HG03565 (cell line): Measurements from ENCODE around the gene OPA1.

ENCODE experiments used
- ATAC-seq: cut with Tn5 transposase; IDR thresholded peaks from one replicate; pipeline ENCODE4 v1.9.1; 2021; ENCODE audit warnings: mild to moderate bottlenecking, moderate library complexity; ENCODE audit not compliant: unreplicated experiment

OPA1 gene

GRCh38 chr3:193645806-193646205 is 52.8 kb downstream of the OPA1 start:
- ATAC-seq: no peak

- no peak for ATAC-seq
These were observed 55.6 kb downstream of the OPA1 start for GRCh38 chr3:193648542-193649076.

GRCh38 chr3:193650585-193650984 is 57.6 kb downstream of the OPA1 start:
- no peak for ATAC-seq

- ATAC-seq: no peak
These were observed 62.9 kb downstream of the OPA1 start for GRCh38 chr3:193655831-193656433.

GRCh38 chr3:193656445-193656844 is 63.4 kb downstream of the OPA1 start:
- no peak for ATAC-seq

- no peak for ATAC-seq
These were observed 63.9 kb downstream of the OPA1 start for GRCh38 chr3:193656878-193657282.

GRCh38 chr3:193660171-193660570 is 67.2 kb downstream of the OPA1 start:
- no peak for ATAC-seq

- ATAC-seq: no peak
These were observed 67.8 kb downstream of the OPA1 start for GRCh38 chr3:193660698-193661411.

GRCh38 chr3:193662757-193663322 is 69.8 kb downstream of the OPA1 start:
- ATAC-seq: no peak

GRCh38 chr3:193665370-193665989 is 72.5 kb downstream of the OPA1 start:
- no peak for ATAC-seq

GRCh38 chr3:193673845-193674244 is 80.8 kb downstream of the OPA1 start:
- no peak for ATAC-seq

GRCh38 chr3:193674714-193675113 is 81.7 kb downstream of the OPA1 start:
- ATAC-seq: no peak

GRCh38 chr3:193677734-193678133 is 84.7 kb downstream of the OPA1 start:
- ATAC-seq: no peak

- ATAC-seq: no peak
These were observed 87.2 kb downstream of the OPA1 start for GRCh38 chr3:193680220-193680619.

GRCh38 chr3:193681631-193682030 is 88.6 kb downstream of the OPA1 start:
- no peak for ATAC-seq

- no peak for ATAC-seq
These were observed 93.9 kb downstream of the OPA1 start for GRCh38 chr3:193686665-193687483.

- no peak for ATAC-seq
These were observed 96.1 kb downstream of the OPA1 start for GRCh38 chr3:193688834-193689714.

GRCh38 chr3:193693774-193694173 is 100.8 kb downstream of the OPA1 start:
- no peak for ATAC-seq

GRCh38 chr3:193701953-193702635 is 109.1 kb downstream of the OPA1 start:
- ATAC-seq: peak; percentile 63
